ENCODE data around the gene ZNF423.

The ZNF423 gene

GRCh38 chr16:49469930-49470451 is 385.9 kb downstream of the ZNF423 start:
- CTCF ChIA-PET = no interaction called here
- TF ChIP-seq NFRKB (IDR thresholded peaks at IDR 0.05) (no peak), LEF1 (IDR thresholded peaks at IDR 0.05; ENCODE audit: borderline replicate concordance) (no peak), ARNT (IDR thresholded peaks at IDR 0.05) (no peak), CTBP1 (IDR thresholded peaks at IDR 0.05; ENCODE audit: borderline replicate concordance) (no peak), BHLHE40 (IDR thresholded peaks at IDR 0.05; ENCODE audit: borderline replicate concordance) (no peak), TARDBP (IDR thresholded peaks at IDR 0.05) (no peak), ELF4 (IDR thresholded peaks at IDR 0.05) (no peak), ZNF384 (IDR thresholded peaks at IDR 0.05) (no peak), FOXM1 (IDR thresholded peaks at IDR 0.05; ENCODE audit: borderline replicate concordance) (no peak), L3MBTL2 (conservative IDR thresholded peaks at IDR 0.05) (no peak), FOXA1 (IDR thresholded peaks at IDR 0.05) (no peak), SUZ12 (IDR thresholded peaks at IDR 0.05) (no peak), HDGF (IDR thresholded peaks at IDR 0.05; ENCODE audit: borderline replicate concordance) (no peak), SP1 (IDR thresholded peaks at IDR 0.05) (no peak), FOXK2 (IDR thresholded peaks at IDR 0.05) (no peak)
- TF ChIP-seq, protein P1, sequence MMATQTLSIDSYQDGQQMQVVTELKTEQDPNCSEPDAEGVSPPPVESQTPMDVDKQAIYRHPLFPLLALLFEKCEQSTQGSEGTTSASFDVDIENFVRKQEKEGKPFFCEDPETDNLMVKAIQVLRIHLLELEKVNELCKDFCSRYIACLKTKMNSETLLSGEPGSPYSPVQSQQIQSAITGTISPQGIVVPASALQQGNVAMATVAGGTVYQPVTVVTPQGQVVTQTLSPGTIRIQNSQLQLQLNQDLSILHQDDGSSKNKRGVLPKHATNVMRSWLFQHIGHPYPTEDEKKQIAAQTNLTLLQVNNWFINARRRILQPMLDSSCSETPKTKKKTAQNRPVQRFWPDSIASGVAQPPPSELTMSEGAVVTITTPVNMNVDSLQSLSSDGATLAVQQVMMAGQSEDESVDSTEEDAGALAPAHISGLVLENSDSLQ (IDR thresholded peaks at IDR 0.05) = no peak
- no peak for DNase-seq (ENCODE audit: extremely low spot score)
- POLR2A ChIA-PET = no interaction called here

DNA sequence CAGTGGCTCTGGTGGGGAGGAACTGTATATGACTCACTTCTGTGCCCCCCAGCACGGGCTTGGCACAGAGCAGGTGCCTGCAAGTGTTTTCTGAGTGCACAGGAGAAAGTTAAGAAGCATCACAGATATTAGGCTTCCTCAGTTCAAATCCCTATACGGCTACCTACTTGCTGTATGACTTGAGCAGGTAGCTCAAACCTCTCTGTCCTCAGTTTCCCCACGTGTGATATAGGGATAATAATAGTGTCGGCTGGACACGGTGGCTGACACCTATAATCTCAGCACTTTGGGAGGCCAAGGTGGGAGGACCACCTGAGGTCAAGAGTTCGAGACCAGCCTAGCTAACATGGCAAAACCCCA is 386.6 kb downstream of the ZNF423 start:
- DNase-seq (ENCODE audit: extremely low spot score) = no peak
- POLR2A ChIA-PET = no interaction called here
- CTCF ChIA-PET = no interaction called here
- TF ChIP-seq HDGF (IDR thresholded peaks at IDR 0.05; ENCODE audit: borderline replicate concordance) (no peak), SUZ12 (IDR thresholded peaks at IDR 0.05) (no peak), FOXM1 (IDR thresholded peaks at IDR 0.05; ENCODE audit: borderline replicate concordance) (no peak), CTBP1 (IDR thresholded peaks at IDR 0.05; ENCODE audit: borderline replicate concordance) (no peak), FOXK2 (IDR thresholded peaks at IDR 0.05) (no peak), ELF4 (IDR thresholded peaks at IDR 0.05) (no peak), SP1 (IDR thresholded peaks at IDR 0.05) (no peak), ARNT (IDR thresholded peaks at IDR 0.05) (no peak), BHLHE40 (IDR thresholded peaks at IDR 0.05; ENCODE audit: borderline replicate concordance) (no peak), ZNF384 (IDR thresholded peaks at IDR 0.05) (no peak), FOXA1 (IDR thresholded peaks at IDR 0.05) (no peak)
- TF ChIP-seq, protein P1 (IDR thresholded peaks at IDR 0.05) = no peak

GRCh38 chr16:49468611-49469310 is 387.2 kb downstream of the ZNF423 start:
- ChIA-PET CTCF (no interaction called here), POLR2A (no interaction called here)
- DNase-seq (ENCODE audit: extremely low spot score) = no peak
- TF ChIP-seq FOXA1 (IDR thresholded peaks at IDR 0.05) (no peak), LEF1 (IDR thresholded peaks at IDR 0.05; ENCODE audit: borderline replicate concordance) (no peak), HDGF (IDR thresholded peaks at IDR 0.05; ENCODE audit: borderline replicate concordance) (no peak), L3MBTL2 (conservative IDR thresholded peaks at IDR 0.05) (no peak), SP1 (IDR thresholded peaks at IDR 0.05) (no peak), TARDBP (IDR thresholded peaks at IDR 0.05) (no peak), ELF4 (IDR thresholded peaks at IDR 0.05) (no peak), CTBP1 (IDR thresholded peaks at IDR 0.05; ENCODE audit: borderline replicate concordance) (no peak), SUZ12 (IDR thresholded peaks at IDR 0.05) (no peak), NFRKB (IDR thresholded peaks at IDR 0.05) (no peak), BHLHE40 (IDR thresholded peaks at IDR 0.05; ENCODE audit: borderline replicate concordance) (no peak), FOXK2 (IDR thresholded peaks at IDR 0.05) (no peak), ARNT (IDR thresholded peaks at IDR 0.05) (no peak), ZNF384 (IDR thresholded peaks at IDR 0.05) (no peak)

- CTCF ChIA-PET = no interaction called here
- POLR2A ChIA-PET = no interaction called here
- DNase-seq (ENCODE audit: extremely low spot score) = no peak
- TF ChIP-seq NFRKB (IDR thresholded peaks at IDR 0.05) (no peak), TARDBP (IDR thresholded peaks at IDR 0.05) (no peak), SUZ12 (IDR thresholded peaks at IDR 0.05) (no peak), SP1 (IDR thresholded peaks at IDR 0.05) (no peak), HDGF (IDR thresholded peaks at IDR 0.05; ENCODE audit: borderline replicate concordance) (no peak), BHLHE40 (IDR thresholded peaks at IDR 0.05; ENCODE audit: borderline replicate concordance) (no peak), ZNF384 (IDR thresholded peaks at IDR 0.05) (no peak), LEF1 (IDR thresholded peaks at IDR 0.05; ENCODE audit: borderline replicate concordance) (no peak), FOXM1 (IDR thresholded peaks at IDR 0.05; ENCODE audit: borderline replicate concordance) (no peak), ARNT (IDR thresholded peaks at IDR 0.05) (no peak), ELF4 (IDR thresholded peaks at IDR 0.05) (no peak), FOXK2 (IDR thresholded peaks at IDR 0.05) (no peak), CTBP1 (IDR thresholded peaks at IDR 0.05; ENCODE audit: borderline replicate concordance) (no peak), FOXA1 (IDR thresholded peaks at IDR 0.05) (no peak), L3MBTL2 (conservative IDR thresholded peaks at IDR 0.05) (no peak)
- TF ChIP-seq, protein P1 (IDR thresholded peaks at IDR 0.05) = no peak
These were observed 388.2 kb downstream of the ZNF423 start for GRCh38 chr16:49467540-49468372.

- CTCF ChIA-PET = no interaction called here
- TF ChIP-seq, protein P1 (IDR thresholded peaks at IDR 0.05) = no peak
- TF ChIP-seq BHLHE40 (IDR thresholded peaks at IDR 0.05; ENCODE audit: borderline replicate concordance) (no peak), ZNF384 (IDR thresholded peaks at IDR 0.05) (no peak), FOXA1 (IDR thresholded peaks at IDR 0.05) (no peak), SP1 (IDR thresholded peaks at IDR 0.05) (no peak), NFRKB (IDR thresholded peaks at IDR 0.05) (no peak)
- POLR2A ChIA-PET = no interaction called here
- no peak for DNase-seq (ENCODE audit: extremely low spot score)
These were observed 389.0 kb downstream of the ZNF423 start for GRCh38 chr16:49466881-49467280.
